RCC 7860 (cell line): ENCODE results near the gene FOXJ3.
A peak's percentile ranks its signal among the peaks of the same experiment; 100 is the strongest.

Source experiments
- DNase-seq: peaks from one replicate; pipeline ENCODE4 v3.0.0-alpha.2; 2015; ENCODE audit warnings: low spot score
- FAIRE-seq: peaks from 2 replicates; lab custom pipeline; 2012; peaks lifted over from hg19 to GRCh38; lab: Jason Lieb, UNC

The FOXJ3 gene

GRCh38 chr1:42311897-42312296, 23.1 kb downstream of the FOXJ3 start:
- FAIRE-seq (no peak), DNase-seq (no peak)

DNA sequence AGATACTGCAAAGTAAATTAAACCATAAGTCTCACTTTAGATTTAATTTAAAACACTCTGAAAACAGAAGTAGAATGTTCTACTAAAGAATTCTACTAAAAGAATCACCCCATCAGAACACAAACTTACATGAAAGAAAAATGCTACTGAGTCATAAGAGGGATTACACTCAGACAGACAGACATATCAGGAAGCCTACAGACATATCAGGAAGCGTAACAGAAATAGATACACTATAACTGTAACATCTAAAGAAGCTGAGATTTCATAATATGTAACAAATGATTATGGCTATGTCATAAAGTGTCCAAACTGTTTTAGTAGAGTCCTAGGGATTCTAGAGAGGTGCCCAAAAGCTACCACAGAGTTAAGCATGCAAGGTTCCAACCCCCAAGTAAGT, 23.9 kb downstream of the FOXJ3 start:
- DNase-seq (no peak), FAIRE-seq (peak; percentile 48)

GRCh38 chr1:42306977-42307376, 28.1 kb downstream of the FOXJ3 start:
- DNase-seq (no peak), FAIRE-seq (no peak)

DNA sequence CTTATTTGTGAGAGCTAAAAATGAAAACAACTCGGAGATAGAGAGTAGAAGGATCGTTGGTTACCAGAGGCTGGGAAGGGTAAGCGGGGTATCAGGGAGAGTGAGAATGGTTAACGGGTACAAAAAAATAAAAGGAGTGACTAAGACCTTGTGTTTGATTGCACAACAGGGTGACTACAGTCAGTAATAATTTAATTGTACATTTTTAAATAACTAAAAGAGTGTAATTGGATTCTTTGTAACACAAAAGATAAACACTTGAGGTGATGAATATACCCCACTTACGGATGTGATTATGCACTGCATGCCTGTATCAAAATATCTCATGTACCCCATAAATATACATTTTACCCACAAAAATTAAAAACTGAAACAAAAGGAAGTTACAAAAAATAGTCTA, 29.4 kb downstream of the FOXJ3 start:
- no peak for FAIRE-seq
- DNase-seq: no peak

GRCh38 chr1:42302034-42302433, 33.0 kb downstream of the FOXJ3 start:
- no peak for DNase-seq
- no peak for FAIRE-seq

- no peak for FAIRE-seq
- DNase-seq: no peak
Measured at GRCh38 chr1:42298520-42298919, 36.5 kb downstream of the FOXJ3 start.

DNA sequence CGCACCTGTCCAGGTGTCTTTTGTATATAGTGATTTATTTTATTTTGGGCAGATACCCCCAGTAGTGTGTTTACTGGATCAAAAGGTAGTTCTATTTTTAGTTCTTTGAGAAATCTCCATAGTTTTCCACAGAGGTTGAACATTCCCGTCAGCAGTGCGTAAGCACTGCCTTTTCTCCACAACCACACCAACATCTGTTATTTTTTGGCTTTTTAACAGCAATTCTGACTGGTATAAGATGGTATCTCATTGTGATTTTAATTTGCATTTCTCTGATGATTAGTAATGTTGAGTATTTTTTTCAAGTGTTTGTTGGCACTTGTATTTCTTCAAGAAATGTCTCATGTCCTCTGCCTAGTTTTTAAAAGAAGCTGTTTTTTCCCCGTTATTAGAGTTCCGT, 39.2 kb downstream of the FOXJ3 start:
- no peak for FAIRE-seq

DNA sequence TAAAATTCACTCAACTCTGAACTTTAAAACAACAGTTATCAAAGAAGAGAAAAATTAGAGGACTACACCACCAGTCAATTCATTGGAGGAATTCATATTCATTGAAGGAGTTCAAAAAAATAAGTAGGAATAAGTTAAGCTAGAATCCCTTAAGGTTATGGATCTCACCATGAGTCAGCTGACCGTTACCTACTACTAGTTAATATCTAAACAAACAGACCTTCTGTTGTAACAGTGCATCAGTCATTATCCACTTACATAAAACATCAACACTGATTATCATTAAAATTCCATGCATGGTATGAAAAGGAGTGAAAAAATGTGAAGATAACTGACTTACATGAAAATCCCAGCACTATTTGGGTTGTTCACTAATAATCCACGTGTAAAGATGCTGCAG, 44.9 kb downstream of the FOXJ3 start:
- DNase-seq (no peak), FAIRE-seq (peak; percentile 76)

More for the DNA sequence above, 39.2 kb downstream of the FOXJ3 start:
- DNase-seq: no peak

GRCh38 chr1:42288311-42288985, 46.6 kb downstream of the FOXJ3 start:
- DNase-seq (no peak), FAIRE-seq (no peak)

DNA sequence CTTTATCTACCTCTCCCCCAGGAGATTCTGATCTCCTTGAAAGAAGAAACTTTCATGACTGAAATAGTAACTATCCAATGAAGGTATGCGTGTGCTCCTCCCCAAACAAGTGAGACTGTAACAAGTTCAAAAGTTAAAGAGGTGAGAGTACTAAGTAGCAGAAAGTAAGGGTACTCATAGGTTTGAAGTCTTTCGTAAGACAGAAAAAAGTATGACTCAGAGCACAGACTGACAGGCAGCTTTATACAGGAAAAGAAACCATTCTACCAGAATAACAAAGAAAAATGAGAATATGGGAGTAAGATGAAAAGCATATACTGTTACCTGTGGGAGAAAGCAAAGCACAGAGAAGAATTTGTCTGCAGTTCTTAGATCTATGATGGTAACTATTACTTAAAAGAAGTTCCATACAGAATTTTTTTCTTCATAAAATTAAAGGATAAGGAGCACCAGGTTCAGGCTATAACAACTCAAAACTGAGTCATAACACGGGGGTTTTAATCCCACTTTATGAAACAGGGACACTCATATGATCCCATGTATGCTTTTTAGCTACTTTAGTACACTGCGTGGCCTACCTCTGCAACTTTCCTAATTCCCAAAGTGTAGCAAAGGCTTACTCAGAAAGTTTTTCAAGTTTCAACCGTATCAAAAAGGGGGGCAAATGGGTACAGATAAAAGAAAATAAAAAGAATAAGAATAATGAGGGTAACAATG, 52.0 kb downstream of the FOXJ3 start:
- DNase-seq (no peak), FAIRE-seq (peak; percentile 63)

DNA sequence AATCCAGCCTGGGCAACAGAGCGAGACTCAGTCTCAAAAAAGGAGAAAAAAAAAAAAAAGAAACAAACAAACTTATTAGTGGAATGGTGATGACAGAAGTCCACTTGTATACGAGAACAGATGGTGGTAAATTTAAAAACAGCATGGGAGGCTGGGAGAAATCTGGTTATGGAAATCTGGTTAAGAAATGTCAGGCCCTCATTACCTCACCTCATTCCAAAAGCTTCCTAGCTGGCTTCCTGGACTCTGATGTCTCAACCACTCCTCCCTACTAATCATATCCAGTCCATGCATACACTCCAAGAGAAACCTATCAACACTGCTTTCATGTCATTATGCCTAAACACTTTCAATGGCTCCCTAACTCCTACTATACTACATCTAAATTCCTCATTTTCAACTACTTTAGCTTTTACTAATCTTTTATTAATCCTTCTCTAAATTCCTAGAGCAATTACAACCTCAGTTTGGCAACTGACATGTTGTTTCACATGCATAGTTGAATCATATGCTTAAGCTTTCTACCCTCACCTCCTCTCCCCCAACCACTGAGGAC, 52.9 kb downstream of the FOXJ3 start:
- no peak for FAIRE-seq

DNA sequence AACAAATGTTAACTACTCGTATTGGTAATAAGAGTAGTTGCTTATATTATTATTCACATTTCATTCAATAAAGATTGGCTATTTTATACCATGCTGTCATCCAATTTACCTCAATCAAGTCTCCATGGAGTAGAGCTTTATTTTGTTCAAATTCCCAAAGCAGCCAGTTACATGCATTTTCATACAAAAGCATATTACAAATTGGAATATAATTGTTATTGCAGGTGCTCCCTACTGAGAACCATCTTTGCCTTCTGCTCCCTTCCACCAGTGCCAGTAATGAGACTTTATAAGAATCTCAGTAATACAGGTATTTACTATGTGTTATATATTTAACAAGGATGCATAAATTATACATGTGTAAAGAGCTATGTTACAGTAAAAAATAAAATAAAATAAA, 54.2 kb downstream of the FOXJ3 start:
- no peak for DNase-seq
- FAIRE-seq: no peak

More for the DNA sequence above, 52.9 kb downstream of the FOXJ3 start:
- DNase-seq: no peak

- FAIRE-seq: no peak
- no peak for DNase-seq
Measured at GRCh38 chr1:42279055-42279454, 56.0 kb downstream of the FOXJ3 start.

- no peak for DNase-seq
- FAIRE-seq: no peak
Measured at GRCh38 chr1:42272920-42273319, 62.1 kb downstream of the FOXJ3 start.

- no peak for FAIRE-seq
- DNase-seq: no peak
Measured at GRCh38 chr1:42267904-42268303, 67.1 kb downstream of the FOXJ3 start.

DNA sequence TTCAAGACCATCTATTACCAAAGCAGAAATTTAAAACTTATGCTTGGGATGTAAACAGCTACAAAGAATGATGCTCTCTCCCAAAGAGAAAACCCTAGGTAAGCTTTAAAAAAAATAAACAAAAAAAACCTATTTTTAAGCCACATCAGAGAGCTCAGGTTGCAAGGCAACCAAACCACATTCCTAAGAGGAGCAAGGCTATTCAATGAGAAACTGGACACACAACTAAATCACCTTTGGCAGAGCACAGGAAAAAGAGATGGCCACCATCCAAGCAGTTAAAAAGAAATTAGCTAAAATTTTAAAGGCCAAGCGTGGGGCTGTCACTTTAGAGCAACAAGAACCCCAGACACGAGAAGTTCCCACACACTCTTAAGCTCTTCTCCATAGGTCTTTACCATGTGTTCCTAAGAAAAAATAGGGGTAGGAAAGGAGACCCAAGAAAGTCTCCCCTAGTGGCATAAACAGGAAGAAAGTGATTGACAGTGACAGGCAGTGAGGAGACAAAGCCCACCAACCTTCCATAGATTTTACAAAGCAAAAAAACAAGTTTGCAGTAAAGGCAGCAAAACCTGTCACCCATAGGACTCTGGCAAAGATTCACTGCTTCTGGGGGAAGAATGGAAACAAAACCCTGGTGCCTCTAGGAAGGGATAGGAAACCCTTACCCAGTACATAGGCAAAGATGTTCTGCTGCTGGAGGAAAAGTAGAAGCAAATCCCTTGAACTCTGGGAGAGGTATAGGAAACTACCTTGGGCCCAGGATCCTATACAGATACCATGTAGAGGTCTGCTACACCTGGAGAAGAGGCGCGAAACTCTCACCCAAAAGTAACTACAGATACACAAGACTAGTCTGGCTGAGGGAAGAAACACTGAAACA, 68.5 kb downstream of the FOXJ3 start:
- FAIRE-seq (no peak), DNase-seq (no peak)

DNA sequence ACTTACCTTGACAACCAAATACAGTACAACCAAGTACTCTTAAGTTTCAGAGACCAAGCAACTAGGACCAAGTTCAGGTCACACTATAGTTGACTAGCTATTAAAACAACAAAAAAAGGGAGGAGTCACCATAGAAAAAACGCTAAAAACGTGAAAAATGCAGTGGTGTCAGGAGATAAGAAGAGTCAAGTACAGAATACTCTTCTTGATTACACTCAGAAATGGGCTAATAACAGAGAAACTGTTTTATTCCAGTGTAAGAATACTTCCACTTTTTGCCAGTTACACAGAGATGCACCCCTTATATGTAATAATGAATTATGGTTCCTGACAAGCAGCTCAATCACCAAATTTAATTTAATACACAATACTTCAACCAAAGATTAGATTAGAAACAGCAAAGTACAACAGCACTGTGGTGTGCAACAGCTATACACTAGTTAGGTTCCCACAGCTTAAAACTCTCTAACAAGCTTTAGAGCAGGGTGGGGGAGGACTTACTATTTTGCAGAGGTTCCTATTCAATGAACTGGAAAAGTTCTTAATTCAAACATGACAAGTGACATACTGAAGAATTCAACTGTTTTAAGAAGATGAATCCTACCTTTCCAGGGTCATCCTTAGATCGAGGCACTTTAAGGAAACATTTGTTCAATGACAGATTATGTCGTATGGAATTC, 70.4 kb downstream of the FOXJ3 start:
- no peak for DNase-seq
- FAIRE-seq: peak; percentile 72

GRCh38 chr1:42263019-42263418, 72.0 kb downstream of the FOXJ3 start:
- DNase-seq: no peak
- no peak for FAIRE-seq

- no peak for DNase-seq
- FAIRE-seq: no peak
Measured at GRCh38 chr1:42260376-42261070, 74.5 kb downstream of the FOXJ3 start.

- DNase-seq (no peak), FAIRE-seq (no peak)
Measured at GRCh38 chr1:42259739-42260064, 75.3 kb downstream of the FOXJ3 start.
